ENCODE results near the gene PPHLN1. TPM values are rescaled to one million over a fixed set of nuclear protein-coding genes. Genes with fewer than 3 reads are reported as not detected.
"Not testable (repeated sequence)": the region's sequence is repeated elsewhere in the genome, so short reads cannot be mapped to it uniquely, and the experiment has no call there.

The PPHLN1 gene
- total RNA-seq, 2 donors from 2014 or later = 90.9 to 91.8 TPM

- Mint-ChIP-seq H3K4me3 (no peak overlapping the region), H3K27ac (peak overlapping the region; percentile 44), H3K4me1 (peaks cover 22% of the 10 kb centered on the region), H3K36me3 (ENCODE audit: low read depth) (peaks cover 4% of the 10 kb centered on the region), H3K27me3 (no peaks in the 10 kb centered on the region)
- ATAC-seq (no peak), DNase-seq (no peak)
- H3K9me3 ChIP-seq (ENCODE audit: control insufficient read depth, low read length, poor library complexity, severe bottlenecking) = no peaks in the 10 kb centered on the region
These were observed 36.8 kb downstream of the PPHLN1 start for GRCh38 chr12:42362647-42363260.

- H3K4me1 Mint-ChIP-seq = peaks cover 20% of the 10 kb centered on the region
- ATAC-seq (no peak), DNase-seq (no peak)
- peak overlapping the region; percentile 60 for H3K27ac Mint-ChIP-seq
- no peaks in the 10 kb centered on the region for H3K9me3 ChIP-seq (ENCODE audit: control insufficient read depth, low read length, poor library complexity, severe bottlenecking)
- no peak overlapping the region for H3K4me3 Mint-ChIP-seq
- H3K27me3 Mint-ChIP-seq = no peaks in the 10 kb centered on the region
- H3K36me3 Mint-ChIP-seq (ENCODE audit: low read depth) = peaks cover 4% of the 10 kb centered on the region
These were observed 38.7 kb downstream of the PPHLN1 start for GRCh38 chr12:42364692-42365091.

- no peak overlapping the region for H3K4me3 Mint-ChIP-seq
- H3K36me3 Mint-ChIP-seq (ENCODE audit: low read depth) = peaks cover 4% of the 10 kb centered on the region
- no peaks in the 10 kb centered on the region for H3K27me3 Mint-ChIP-seq
- no peak overlapping the region for H3K27ac Mint-ChIP-seq
- DNase-seq (no peak), ATAC-seq (no peak)
- H3K4me1 Mint-ChIP-seq = peaks cover 19% of the 10 kb centered on the region
- no peaks in the 10 kb centered on the region for H3K9me3 ChIP-seq (ENCODE audit: control insufficient read depth, low read length, poor library complexity, severe bottlenecking)
These were observed 39.5 kb downstream of the PPHLN1 start for GRCh38 chr12:42365486-42365885.

GRCh38 chr12:42370013-42370412, 44.0 kb downstream of the PPHLN1 start:
- no peaks in the 10 kb centered on the region for H3K9me3 ChIP-seq (ENCODE audit: control insufficient read depth, low read length, poor library complexity, severe bottlenecking)
- Mint-ChIP-seq H3K27ac (peak overlapping the region; percentile 24), H3K4me3 (no peak overlapping the region), H3K27me3 (no peaks in the 10 kb centered on the region), H3K4me1 (peaks cover 19% of the 10 kb centered on the region), H3K36me3 (ENCODE audit: low read depth) (no peaks in the 10 kb centered on the region)
- DNase-seq = no peak
- no peak for ATAC-seq

- Mint-ChIP-seq H3K36me3 (ENCODE audit: low read depth) (peaks cover 2% of the 10 kb centered on the region), H3K27ac (peak overlapping the region; percentile 43)
- peak; percentile 93 for ATAC-seq
These were observed 46.3 kb downstream of the PPHLN1 start for GRCh38 chr12:42372154-42372791.

GRCh38 chr12:42373669-42374068, 47.7 kb downstream of the PPHLN1 start:
- H3K9me3 ChIP-seq (ENCODE audit: control insufficient read depth, low read length, poor library complexity, severe bottlenecking) = no peaks in the 10 kb centered on the region
- DNase-seq (no peak), ATAC-seq (no peak)
- no peak overlapping the region for H3K27ac Mint-ChIP-seq
- peaks cover 2% of the 10 kb centered on the region for H3K36me3 Mint-ChIP-seq (ENCODE audit: low read depth)
- H3K4me1 Mint-ChIP-seq = peaks cover 21% of the 10 kb centered on the region
- no peak overlapping the region for H3K4me3 Mint-ChIP-seq
- no peaks in the 10 kb centered on the region for H3K27me3 Mint-ChIP-seq

More at GRCh38 chr12:42372154-42372791, 46.3 kb downstream of the PPHLN1 start:
- no peaks in the 10 kb centered on the region for H3K27me3 Mint-ChIP-seq
- no peak overlapping the region for H3K4me3 Mint-ChIP-seq
- H3K4me1 Mint-ChIP-seq = peaks cover 19% of the 10 kb centered on the region
- H3K9me3 ChIP-seq (ENCODE audit: control insufficient read depth, low read length, poor library complexity, severe bottlenecking) = no peaks in the 10 kb centered on the region
- no peak for DNase-seq

GRCh38 chr12:42380733-42381132, 54.8 kb downstream of the PPHLN1 start:
- Mint-ChIP-seq H3K27ac (no peak overlapping the region), H3K36me3 (ENCODE audit: low read depth) (peaks cover 5% of the 10 kb centered on the region), H3K4me3 (no peak overlapping the region), H3K27me3 (no peaks in the 10 kb centered on the region), H3K4me1 (peaks cover 24% of the 10 kb centered on the region)
- no peak for ATAC-seq
- H3K9me3 ChIP-seq (ENCODE audit: control insufficient read depth, low read length, poor library complexity, severe bottlenecking) = no peaks in the 10 kb centered on the region
- no peak for DNase-seq

- H3K36me3 Mint-ChIP-seq (ENCODE audit: low read depth) = peaks cover 3% of the 10 kb centered on the region
- DNase-seq (no peak), ATAC-seq (no peak)
- peak overlapping the region; percentile 16 for H3K27ac Mint-ChIP-seq
- no peaks in the 10 kb centered on the region for H3K9me3 ChIP-seq (ENCODE audit: control insufficient read depth, low read length, poor library complexity, severe bottlenecking)
- peaks cover 23% of the 10 kb centered on the region for H3K4me1 Mint-ChIP-seq
- no peaks in the 10 kb centered on the region for H3K27me3 Mint-ChIP-seq
- H3K4me3 Mint-ChIP-seq = no peak overlapping the region
These were observed 56.2 kb downstream of the PPHLN1 start for GRCh38 chr12:42382013-42382696.

GRCh38 chr12:42385326-42385841, 59.4 kb downstream of the PPHLN1 start:
- Mint-ChIP-seq H3K4me1 (peaks cover 26% of the 10 kb centered on the region), H3K27me3 (no peaks in the 10 kb centered on the region), H3K36me3 (ENCODE audit: low read depth) (peaks cover 3% of the 10 kb centered on the region), H3K4me3 (no peak overlapping the region), H3K27ac (no peak overlapping the region)
- no peak for ATAC-seq
- H3K9me3 ChIP-seq (ENCODE audit: control insufficient read depth, low read length, poor library complexity, severe bottlenecking) = no peaks in the 10 kb centered on the region
- DNase-seq = no peak

- Mint-ChIP-seq H3K4me3 (no peak overlapping the region), H3K4me1 (peaks cover 21% of the 10 kb centered on the region), H3K27ac (no peak overlapping the region), H3K27me3 (no peaks in the 10 kb centered on the region), H3K36me3 (ENCODE audit: low read depth) (peaks cover 3% of the 10 kb centered on the region)
- DNase-seq = no peak
- no peak for ATAC-seq
- H3K9me3 ChIP-seq (ENCODE audit: control insufficient read depth, low read length, poor library complexity, severe bottlenecking) = no peaks in the 10 kb centered on the region
These were observed 60.3 kb downstream of the PPHLN1 start for GRCh38 chr12:42386308-42386707.

GRCh38 chr12:42388086-42388485, 62.1 kb downstream of the PPHLN1 start:
- not testable (repeated sequence) for DNase-seq; H3K36me3 Mint-ChIP-seq (ENCODE audit: low read depth); H3K27ac Mint-ChIP-seq; H3K27me3 Mint-ChIP-seq; H3K9me3 ChIP-seq (ENCODE audit: control insufficient read depth, low read length, poor library complexity, severe bottlenecking); H3K4me3 Mint-ChIP-seq; ATAC-seq
- H3K4me1 Mint-ChIP-seq = peaks cover 14% of the 10 kb centered on the region

GRCh38 chr12:42394429-42394828, 68.5 kb downstream of the PPHLN1 start:
- Mint-ChIP-seq H3K4me3 (no peak overlapping the region), H3K27ac (no peak overlapping the region), H3K36me3 (ENCODE audit: low read depth) (peaks cover 2% of the 10 kb centered on the region), H3K27me3 (no peaks in the 10 kb centered on the region), H3K4me1 (peaks cover 12% of the 10 kb centered on the region)
- DNase-seq = no peak
- no peak for ATAC-seq
- H3K9me3 ChIP-seq (ENCODE audit: control insufficient read depth, low read length, poor library complexity, severe bottlenecking) = no peaks in the 10 kb centered on the region

GRCh38 chr12:42396473-42397259, 70.7 kb downstream of the PPHLN1 start:
- no peak for ATAC-seq
- Mint-ChIP-seq H3K4me1 (peaks cover 9% of the 10 kb centered on the region), H3K36me3 (ENCODE audit: low read depth) (peaks cover 2% of the 10 kb centered on the region), H3K4me3 (no peak overlapping the region), H3K27me3 (no peaks in the 10 kb centered on the region), H3K27ac (no peak overlapping the region)
- DNase-seq = no peak
- H3K9me3 ChIP-seq (ENCODE audit: control insufficient read depth, low read length, poor library complexity, severe bottlenecking) = no peaks in the 10 kb centered on the region

Data from T-helper 17 cell (primary cell).